PFSK-1 (cell line): ENCODE results near the gene ADAMTSL1.

ENCODE experiments used
- POLR2AphosphoS5 ChIP-seq: IDR thresholded peaks from 2 replicates; pipeline ENCODE4 v1.6.1; 2012; ENCODE audit warnings: low read depth, mild to moderate bottlenecking, control low read depth, low read length, moderate library complexity
- REST ChIP-seq, 2 experiments: IDR thresholded peaks; 2 replicates each; pipeline versions ENCODE4 v1.6.1 to v1.8.0; 2011 to 2012; ENCODE audit warnings: low read depth in 2 of 2, low read length in 2 of 2, control low read depth in 1 of 2, inconsistent platforms in 1 of 2, mild to moderate bottlenecking in 1 of 2, moderate library complexity in 1 of 2; ENCODE audit not compliant: insufficient read depth in 1 of 2
- TAF1 ChIP-seq: IDR thresholded peaks from 2 replicates; pipeline ENCODE4 v1.6.1; 2012; ENCODE audit warnings: low read length, control low read depth, borderline replicate concordance; ENCODE audit not compliant: insufficient read depth

DNA sequence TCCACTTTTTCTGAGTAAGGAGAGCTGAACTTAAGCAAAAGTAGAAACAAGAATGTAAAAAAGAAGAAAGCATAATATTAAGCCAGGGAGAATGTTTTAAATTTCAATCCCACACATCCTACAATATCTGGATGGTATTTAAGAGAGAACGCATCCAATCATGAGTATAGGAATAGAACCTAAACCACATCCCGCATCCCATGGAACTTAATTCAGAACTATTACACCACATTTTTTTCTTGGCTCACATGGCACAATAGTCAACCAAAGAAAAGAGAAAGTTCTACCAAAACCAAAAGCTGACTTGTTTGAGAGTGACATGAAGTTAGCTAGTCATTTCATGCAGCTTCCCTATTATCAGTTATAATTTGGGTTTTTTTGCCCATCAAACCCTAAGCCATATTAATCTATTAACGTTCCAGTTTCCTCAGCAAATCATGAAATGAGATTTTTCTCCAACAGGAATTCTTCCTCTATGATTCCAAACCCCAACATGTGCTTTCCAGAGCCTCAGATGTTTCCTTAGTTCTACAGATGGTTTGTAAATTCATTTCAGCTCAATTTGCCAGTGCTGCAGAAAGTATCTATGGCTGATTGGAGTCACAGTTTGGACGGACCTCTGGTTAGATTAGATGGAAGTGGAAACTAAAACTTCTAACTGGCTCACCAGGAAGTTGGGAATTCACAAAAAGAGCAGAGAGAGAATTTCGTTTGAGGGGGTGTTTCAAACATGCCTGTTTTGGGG lies 22.5 kb downstream of the ADAMTSL1 start:
- no peak for TF ChIP-seq REST (IDR thresholded peaks at IDR 0.05; ENCODE audit: insufficient read depth in 1 of 2, low read depth in 2 of 2, low read length in 2 of 2)
- no peak for TF ChIP-seq POLR2AphosphoS5
- no peak for TF ChIP-seq TAF1
